Gastrocnemius medialis (tissue), 4 donors: Measurements from ENCODE around the gene PEX6. TPM values are rescaled to one million over a fixed set of nuclear protein-coding genes. Genes with fewer than 3 reads are reported as not detected.

Source experiments
- ATAC-seq, 2 donors: fragments of 150-250 bp; one replicate each; pipeline ENCODE4 v1.9.1; 2016
- DNase-seq, 2 donors: peaks; one replicate each; pipeline ENCODE4 v3.0.0-alpha.2; 2019
- H3K27ac ChIP-seq, 4 donors: fragments of 200-600 bp; sonication (generic); 1 replicate in 1 of 4; 2 replicates in 3 of 4; pipeline ENCODE4 v1.5.1; 2016 to 2018; ENCODE audit warnings: mild to moderate bottlenecking in 2 of 4, moderate library complexity in 1 of 4
- H3K27me3 ChIP-seq, 3 donors: fragments of 200-600 bp; sonication (generic) in 2 of 3; 1 replicate in 1 of 3; 2 replicates in 2 of 3; pipeline versions ENCODE4 v1.5.1 to v1.6.0; 2016 to 2019; ENCODE audit warnings: mild to moderate bottlenecking in 1 of 3, moderate library complexity in 1 of 3
- H3K36me3 ChIP-seq, 2 donors: fragments of 200-600 bp; sonication (generic) in 1 of 2; one replicate each; pipeline ENCODE4 v1.5.1; 2017 to 2018
- H3K4me1 ChIP-seq, 2 donors: fragments of 200-600 bp; sonication (generic) in 1 of 2; one replicate each; pipeline ENCODE4 v1.5.1; 2016 to 2017; ENCODE audit warnings: mild to moderate bottlenecking in 2 of 2
- H3K4me3 ChIP-seq, 4 donors: fragments of 200-600 bp; sonication (generic) in 3 of 4; 1 replicate in 1 of 4; 2 replicates in 3 of 4; pipeline ENCODE4 v1.5.1; 2016 to 2019; ENCODE audit warnings: mild to moderate bottlenecking in 2 of 4
- H3K9me3 ChIP-seq, 3 donors: fragments of 200-600 bp; sonication (generic) in 2 of 3; 1 replicate in 1 of 3; 2 replicates in 2 of 3; pipeline ENCODE4 v1.5.1; 2016 to 2019
- POLR2A ChIP-seq, 2 donors: fragments of 450-650 bp; IDR thresholded peaks; one replicate each; pipeline ENCODE4 v1.6.1; 2017; ENCODE audit warnings: antibody characterized with exemption in 2 of 2, mild to moderate bottlenecking in 2 of 2, moderate library complexity in 2 of 2
- in situ Hi-C, 4 donors: fragments of 200-750 bp; cut with MboI; loops; one replicate each; pipeline versions ENCODE4 v1.15.0 to v1.8.0; 2017; ENCODE audit warnings: low sequenced_read_pairs in 4 of 4
- intact Hi-C: fragments of 100-400 bp; cut with DNase I; formaldehyde crosslinking; loops from one replicate; pipeline ENCODE4 v1.15.1; 2023; ENCODE audit warnings: low total_unique reads
- total RNA-seq, 4 donors: library from RNA; depleted of rRNA; stranded (reverse); fragments of >200 nt; gene quantifications; one replicate each; pipeline versions ENCODE4 v1.1.0 to v1.2.3, GENCODE V29; 2016
- TF ChIP-seq, protein P1 (sequence below), 5 experiments: fragments of 450-650 bp in 3 of 5; fragments of 200-600 bp in 2 of 5; sonication (generic) in 2 of 5; IDR thresholded peaks in 4 of 5; conservative IDR thresholded peaks in 1 of 5; 1 replicate in 4 of 5; 2 replicates in 1 of 5; pipeline ENCODE4 v1.5.1; 2016 to 2019; ENCODE audit warnings: antibody characterized with exemption in 5 of 5, mild to moderate bottlenecking in 3 of 5, moderate library complexity in 3 of 5

PEX6 gene
- total RNA-seq, 4 donors from 2014 or later, result 7.4 to 45.1 (median 12.6) TPM

DNA sequence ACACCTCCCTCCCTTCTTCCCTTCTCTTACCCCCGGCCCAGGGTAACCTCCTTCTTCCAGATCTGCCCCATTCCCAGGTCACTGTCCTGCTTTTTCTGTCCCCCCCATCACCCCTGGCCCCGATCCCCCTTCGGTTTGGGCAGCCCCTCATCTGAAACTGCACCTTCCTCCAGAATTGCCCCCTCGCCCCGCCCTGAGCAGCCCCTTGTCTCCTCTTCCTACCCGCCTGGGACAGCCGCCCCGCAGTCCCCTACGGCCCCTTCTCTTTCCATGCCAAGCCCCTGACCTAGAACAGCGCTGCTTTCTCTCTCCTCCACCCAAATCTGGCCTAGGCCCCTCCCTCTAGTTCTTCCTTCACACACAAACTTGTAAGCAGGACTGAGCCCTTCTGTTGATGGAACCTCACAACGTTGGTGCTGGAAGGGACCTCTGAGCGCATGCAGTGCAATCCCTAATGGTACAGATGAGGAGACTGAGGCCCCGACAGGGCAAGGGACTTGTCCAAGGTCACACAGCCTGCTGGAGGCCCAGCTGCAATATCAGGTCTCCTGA, 6.0 kb upstream of the PEX6 start:
- Histone ChIP-seq H3K4me1 (peaks cover 34 to 41% of the 10 kb centered on the region in 2 donors), H3K27me3 (no peaks in the 10 kb centered on the region), H3K27ac (peak overlapping the region; percentile 85 to 95 (median 90)), H3K36me3 (peaks cover 0 to 11% of the 10 kb centered on the region in 2 donors), H3K4me3 (peak overlapping the region; percentile 83 to 89 (median 86)), H3K9me3 (no peaks in the 10 kb centered on the region)
- intact Hi-C loops (loop anchor here (2.0 kb wide), 3 partner anchors 28 to 70 kb away; partner anchors contain the start of genes CNPY3 and MEA1), in situ Hi-C loops (no loop called here)
- peak; percentile 3 to 5 for ATAC-seq
- TF ChIP-seq, protein P1, sequence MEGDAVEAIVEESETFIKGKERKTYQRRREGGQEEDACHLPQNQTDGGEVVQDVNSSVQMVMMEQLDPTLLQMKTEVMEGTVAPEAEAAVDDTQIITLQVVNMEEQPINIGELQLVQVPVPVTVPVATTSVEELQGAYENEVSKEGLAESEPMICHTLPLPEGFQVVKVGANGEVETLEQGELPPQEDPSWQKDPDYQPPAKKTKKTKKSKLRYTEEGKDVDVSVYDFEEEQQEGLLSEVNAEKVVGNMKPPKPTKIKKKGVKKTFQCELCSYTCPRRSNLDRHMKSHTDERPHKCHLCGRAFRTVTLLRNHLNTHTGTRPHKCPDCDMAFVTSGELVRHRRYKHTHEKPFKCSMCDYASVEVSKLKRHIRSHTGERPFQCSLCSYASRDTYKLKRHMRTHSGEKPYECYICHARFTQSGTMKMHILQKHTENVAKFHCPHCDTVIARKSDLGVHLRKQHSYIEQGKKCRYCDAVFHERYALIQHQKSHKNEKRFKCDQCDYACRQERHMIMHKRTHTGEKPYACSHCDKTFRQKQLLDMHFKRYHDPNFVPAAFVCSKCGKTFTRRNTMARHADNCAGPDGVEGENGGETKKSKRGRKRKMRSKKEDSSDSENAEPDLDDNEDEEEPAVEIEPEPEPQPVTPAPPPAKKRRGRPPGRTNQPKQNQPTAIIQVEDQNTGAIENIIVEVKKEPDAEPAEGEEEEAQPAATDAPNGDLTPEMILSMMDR (IDR thresholded peaks at IDR 0.05 in 4 of 5, conservative IDR thresholded peaks at IDR 0.05 in 1 of 5), result no peak
- TF ChIP-seq POLR2A (IDR thresholded peaks at IDR 0.05), result no peak
- no peak for DNase-seq

DNA sequence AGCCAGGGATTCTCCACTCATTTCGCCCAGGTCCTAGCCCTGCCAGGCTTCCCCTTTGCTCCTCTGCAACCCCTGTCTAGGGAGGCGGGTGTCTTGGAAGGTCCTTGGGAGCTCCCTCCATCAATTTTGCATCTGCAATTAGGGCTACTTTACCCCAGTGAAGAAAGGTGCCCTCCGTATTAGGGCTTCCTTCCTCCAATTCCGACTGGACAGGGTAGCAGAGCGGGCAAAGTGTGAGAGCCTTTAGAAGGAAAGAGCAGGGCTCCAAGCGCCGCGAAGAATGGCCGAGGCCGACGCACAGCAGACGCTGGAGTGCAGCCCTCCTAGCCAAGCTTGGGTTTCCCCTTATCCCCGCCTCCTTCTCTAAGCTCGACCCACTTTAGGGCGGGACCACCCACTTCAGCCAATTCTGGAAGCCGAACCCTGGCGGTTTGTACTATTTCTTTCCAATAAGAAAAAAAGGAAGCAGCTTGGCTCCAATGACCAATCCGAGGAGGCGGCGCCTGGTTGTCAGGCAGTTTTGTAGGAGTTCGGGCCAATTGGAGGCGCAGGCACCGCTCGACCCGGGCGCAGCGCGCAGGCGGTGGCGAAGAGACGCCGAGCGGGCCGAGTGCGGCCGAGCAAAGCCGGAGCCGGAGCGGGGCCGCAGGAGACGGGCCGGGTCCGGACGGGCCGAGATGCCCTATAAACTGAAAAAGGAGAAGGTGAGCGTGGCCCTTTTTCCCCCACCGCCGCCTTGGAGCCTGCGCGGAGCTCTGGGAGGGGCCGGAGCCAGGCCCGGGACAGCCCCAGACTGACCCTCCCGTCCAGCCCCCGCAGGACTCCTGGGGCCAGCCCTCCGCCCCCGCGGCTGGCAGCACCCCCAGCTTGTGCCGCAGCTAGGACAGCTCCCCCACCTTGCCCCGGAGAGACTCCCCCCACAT, 5.3 kb upstream of the PEX6 start, which contains the start of gene PPP2R5D:
TSS of gene PPP2R5D (plus strand) at position 570 of the 923 bp plus-strand sequence. CDS start at position 678, 108 bp downstream.
- peak; percentile 98 to 99 for DNase-seq
- peak within 1 kb of the TSS; percentile 85 to 95 (median 90) for H3K27ac ChIP-seq
- peak; percentile 72 to 80 for TF ChIP-seq POLR2A (IDR thresholded peaks at IDR 0.05)
- TF ChIP-seq, protein P1 (IDR thresholded peaks at IDR 0.05 in 4 of 5, conservative IDR thresholded peaks at IDR 0.05 in 1 of 5), result peak in 1 of 5 experiments; percentile 8
- ATAC-seq, result peak; percentile 98 to 100
- no peaks in the 10 kb centered on the region for H3K27me3 ChIP-seq
- intact Hi-C loops (loop anchor here (2.0 kb wide), 3 partner anchors 29 to 71 kb away; partner anchors contain the start of genes CNPY3 and MEA1), in situ Hi-C loops (no loop called here)
- H3K4me3 ChIP-seq, result peak within 1 kb of the TSS; percentile 83 to 89 (median 86)
- peaks cover 39 to 49% of the 10 kb centered on the region in 2 donors for H3K4me1 ChIP-seq
- H3K9me3 ChIP-seq, result no peaks in the 10 kb centered on the region
- H3K36me3 ChIP-seq, result peaks cover 0 to 4% of the 10 kb centered on the region in 2 donors

DNA sequence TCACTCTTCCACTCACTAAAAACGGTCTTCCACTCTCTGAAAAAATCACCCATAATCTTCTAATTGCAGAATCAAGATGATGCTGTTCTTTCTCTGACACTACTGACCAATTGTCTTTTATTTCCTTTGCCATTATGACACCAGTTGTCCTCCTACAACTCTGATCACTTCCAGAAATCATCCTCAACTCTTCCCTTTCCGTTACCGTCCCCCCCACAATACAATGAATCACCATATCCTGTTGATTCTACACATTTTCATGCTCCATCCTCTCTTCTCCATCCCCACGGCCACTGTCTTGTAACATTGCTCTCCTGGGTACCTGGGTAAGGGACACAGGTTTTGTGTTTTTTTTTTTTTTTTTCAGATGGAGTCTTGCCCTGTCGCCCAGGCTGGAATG, 2.9 kb upstream of the PEX6 start:
- Histone ChIP-seq H3K4me3 (no peak overlapping the region), H3K4me1 (peaks cover 41 to 47% of the 10 kb centered on the region in 2 donors), H3K36me3 (no peaks in the 10 kb centered on the region), H3K9me3 (no peaks in the 10 kb centered on the region), H3K27me3 (no peaks in the 10 kb centered on the region), H3K27ac (no peak overlapping the region)
- intact Hi-C loops, result no loop called here
- DNase-seq, result no peak
- TF ChIP-seq POLR2A (IDR thresholded peaks at IDR 0.05), result no peak
- TF ChIP-seq, protein P1 (IDR thresholded peaks at IDR 0.05 in 4 of 5, conservative IDR thresholded peaks at IDR 0.05 in 1 of 5), result no peak
- no peak for ATAC-seq
- in situ Hi-C loops, result no loop called here

DNA sequence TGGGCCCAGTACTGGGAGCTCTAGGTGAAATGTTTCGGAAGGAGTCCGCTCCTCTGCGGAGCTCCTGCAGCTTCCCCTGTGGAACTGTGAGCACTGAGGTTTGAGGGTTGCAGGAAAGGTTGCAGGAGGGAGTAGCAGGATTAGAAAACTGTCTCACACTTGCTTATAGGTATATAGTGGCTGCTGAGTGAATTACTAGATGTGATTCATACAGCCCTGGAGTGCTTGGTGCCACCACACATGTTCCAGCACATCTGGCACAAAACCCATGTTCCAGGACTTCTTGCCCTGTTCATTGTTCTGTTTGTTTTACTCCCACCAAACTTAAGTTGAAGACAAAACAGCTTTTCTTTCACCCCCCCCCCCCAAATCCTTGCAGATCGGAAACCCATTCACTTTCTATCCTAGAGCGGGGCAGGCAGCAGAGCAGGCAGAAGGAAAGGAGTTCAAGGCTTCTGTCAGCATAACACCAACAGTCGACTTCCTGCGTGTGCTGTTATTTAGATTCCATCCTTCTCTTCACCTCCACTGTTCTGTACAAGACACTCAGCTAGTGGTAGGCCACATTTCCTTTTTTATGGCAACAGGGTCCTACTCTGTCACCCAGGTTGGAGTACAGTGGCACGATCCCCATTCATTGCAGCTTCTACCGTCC, 669 bp upstream of the PEX6 start:
- no peaks in the 10 kb centered on the region for H3K9me3 ChIP-seq
- intact Hi-C loops (loop anchor here (2.0 to 5.0 kb wide), 2 partner anchors 79 to 82 kb away; partner anchors contain the start of genes KLC4 and MRPL2), in situ Hi-C loops (no loop called here)
- H3K4me3 ChIP-seq, result peak overlapping the region; percentile 72 to 97 (median 81)
- H3K36me3 ChIP-seq, result no peaks in the 10 kb centered on the region
- H3K4me1 ChIP-seq, result peaks cover 25 to 28% of the 10 kb centered on the region in 2 donors
- TF ChIP-seq POLR2A (IDR thresholded peaks at IDR 0.05), result no peak
- TF ChIP-seq, protein P1 (IDR thresholded peaks at IDR 0.05 in 4 of 5, conservative IDR thresholded peaks at IDR 0.05 in 1 of 5), result no peak
- peak overlapping the region; percentile 85 to 97 (median 92) for H3K27ac ChIP-seq
- ATAC-seq, result no peak
- no peak for DNase-seq
- no peaks in the 10 kb centered on the region for H3K27me3 ChIP-seq
